T-helper 2 cell treated with Interferon-gamma antibody and Interleukin-4, amounts not matched to agents 5 μg/mL and 100 μg/mL, for 36 hours (primary cell): Measurements from ENCODE around the gene SMG5.

Source experiments
- DNase-seq: peaks from one replicate; pipeline ENCODE4 v3.0.0; 2021; ENCODE audit warnings: low spot score
- H3K27ac Mint-ChIP-seq: one replicate; pipeline ENCODE4 v1.8.0; 2021; ENCODE audit warnings: mild to moderate bottlenecking, mixed read lengths
- H3K27me3 Mint-ChIP-seq: one replicate; pipeline ENCODE4 v1.8.0; 2021; ENCODE audit warnings: low read depth, mixed read lengths
- H3K36me3 Mint-ChIP-seq: one replicate; pipeline ENCODE4 v1.8.0; 2021; ENCODE audit warnings: low read depth, mixed read lengths
- H3K4me1 Mint-ChIP-seq: one replicate; pipeline ENCODE4 v1.8.0; 2021; ENCODE audit warnings: low read depth, mixed read lengths
- H3K4me3 Mint-ChIP-seq: one replicate; pipeline ENCODE4 v1.8.0; 2022; ENCODE audit warnings: mild to moderate bottlenecking, moderate library complexity, mixed read lengths
- H3K9me3 Mint-ChIP-seq: one replicate; pipeline ENCODE4 v1.8.0; 2021; ENCODE audit warnings: mixed read lengths

Gene SMG5

DNA sequence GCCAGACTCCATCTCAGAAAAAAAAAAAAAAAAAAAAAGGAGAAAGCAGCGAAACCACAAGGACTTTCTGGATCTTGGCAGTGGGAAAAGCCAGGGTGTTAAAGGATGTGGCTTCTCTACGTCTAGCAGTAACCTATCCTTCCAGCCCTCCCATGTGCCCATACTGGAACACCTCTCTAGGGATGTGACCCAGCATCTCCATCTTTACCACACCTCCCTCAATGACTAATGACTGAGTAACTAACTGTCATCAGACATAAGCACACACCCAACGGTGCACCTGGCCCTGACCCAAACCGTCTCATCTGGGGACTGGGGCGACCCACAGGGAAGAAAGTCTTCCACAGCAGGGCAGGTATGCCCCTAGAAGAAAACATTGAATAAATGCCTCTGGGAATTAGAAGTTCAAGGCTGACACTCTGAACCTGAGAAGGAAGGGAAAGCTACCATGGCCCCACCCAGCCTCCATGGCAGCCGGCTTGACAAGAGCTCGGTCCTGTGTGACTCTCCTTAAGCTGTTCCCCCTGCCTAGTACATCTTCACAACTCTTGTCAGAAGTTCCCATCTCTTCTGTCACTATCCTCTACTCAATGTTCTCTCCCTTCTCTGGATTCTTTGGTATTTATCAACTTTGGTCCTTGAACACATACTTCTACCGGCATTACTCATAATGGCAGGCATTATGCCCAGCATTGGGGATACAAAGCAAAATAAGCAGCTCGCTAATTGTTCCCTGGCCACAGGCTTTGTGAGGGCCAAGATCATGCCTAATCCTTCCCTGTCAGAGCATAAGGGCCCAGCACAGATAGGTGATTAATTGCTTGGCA lies 20.0 kb downstream of the SMG5 start:
- Mint-ChIP-seq H3K27ac (peak overlapping the region; percentile 60), H3K4me3 (no peak overlapping the region), H3K36me3 (peaks cover 75% of the 10 kb centered on the region), H3K27me3 (no peaks in the 10 kb centered on the region), H3K9me3 (no peaks in the 10 kb centered on the region), H3K4me1 (peaks cover 4% of the 10 kb centered on the region)
- no peak for DNase-seq

DNA sequence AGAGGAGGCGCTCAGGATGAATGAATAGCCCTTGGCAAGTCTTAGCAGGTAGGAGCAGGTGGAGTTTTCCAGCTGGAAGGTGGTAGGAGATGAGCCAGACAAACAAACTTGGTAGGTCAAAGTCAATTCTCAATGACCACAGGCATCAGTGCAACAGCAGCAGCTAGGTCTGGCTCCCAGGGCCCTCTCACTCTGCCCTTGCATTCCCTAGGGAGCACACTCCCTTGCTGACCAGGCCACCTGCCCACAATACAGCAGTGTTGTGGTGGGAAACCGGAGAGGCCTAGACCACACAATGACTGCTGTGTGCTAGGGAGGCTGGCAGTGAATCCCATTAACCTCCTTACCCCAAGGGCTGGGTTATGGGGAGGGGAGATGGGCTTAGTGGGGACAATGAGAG lies 21.7 kb downstream of the SMG5 start:
- no peak overlapping the region for H3K27ac Mint-ChIP-seq
- H3K4me3 Mint-ChIP-seq: no peak overlapping the region
- H3K27me3 Mint-ChIP-seq: no peaks in the 10 kb centered on the region
- peaks cover 72% of the 10 kb centered on the region for H3K36me3 Mint-ChIP-seq
- H3K9me3 Mint-ChIP-seq: no peaks in the 10 kb centered on the region
- DNase-seq: no peak
- H3K4me1 Mint-ChIP-seq: peaks cover 11% of the 10 kb centered on the region

DNA sequence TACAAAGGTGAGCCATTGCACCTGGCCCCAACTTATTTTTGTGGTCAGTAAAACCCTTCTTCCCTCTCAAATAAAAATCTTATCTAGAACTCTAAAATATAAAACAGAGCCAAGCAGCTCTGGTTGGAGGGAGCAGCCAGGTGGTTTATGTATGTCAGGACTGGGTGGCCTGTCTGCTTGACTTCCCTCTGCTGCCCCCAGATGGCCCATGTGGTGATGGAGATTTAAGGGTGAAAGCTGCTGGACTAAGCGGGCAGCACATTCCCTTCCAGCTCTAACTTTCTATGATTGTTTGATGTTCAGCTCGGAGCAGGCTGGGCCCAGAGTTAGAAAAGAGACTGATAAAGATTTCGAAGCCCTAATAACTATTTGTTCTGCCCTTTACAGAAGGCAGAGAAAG lies 22.8 kb downstream of the SMG5 start:
- no peak overlapping the region for H3K27ac Mint-ChIP-seq
- H3K4me3 Mint-ChIP-seq: no peak overlapping the region
- H3K27me3 Mint-ChIP-seq: no peaks in the 10 kb centered on the region
- H3K9me3 Mint-ChIP-seq: no peaks in the 10 kb centered on the region
- peaks cover 67% of the 10 kb centered on the region for H3K36me3 Mint-ChIP-seq
- no peak for DNase-seq
- peaks cover 11% of the 10 kb centered on the region for H3K4me1 Mint-ChIP-seq

DNA sequence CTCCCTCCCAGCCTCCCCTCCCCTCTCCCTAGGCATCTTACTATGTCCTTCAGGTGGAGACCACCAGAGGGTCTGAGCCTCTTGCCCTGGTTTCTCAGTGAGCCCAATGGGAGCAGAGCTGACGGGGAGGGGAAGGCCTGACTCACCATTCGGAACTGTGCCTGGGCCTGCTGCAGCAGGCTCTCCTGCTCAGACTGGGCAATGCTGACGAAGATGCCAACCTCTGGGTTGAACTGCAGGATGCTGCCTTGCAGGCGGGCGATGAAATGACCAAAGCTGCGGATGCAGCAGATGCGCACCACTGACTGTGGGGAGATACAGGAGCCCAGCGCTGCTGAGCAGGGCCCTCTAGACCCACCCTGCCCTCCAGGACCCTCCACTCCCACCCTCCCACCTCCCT lies 23.8 kb downstream of the SMG5 start:
- no peaks in the 10 kb centered on the region for H3K27me3 Mint-ChIP-seq
- H3K4me3 Mint-ChIP-seq: no peak overlapping the region
- peaks cover 66% of the 10 kb centered on the region for H3K36me3 Mint-ChIP-seq
- H3K9me3 Mint-ChIP-seq: no peaks in the 10 kb centered on the region
- H3K4me1 Mint-ChIP-seq: peaks cover 12% of the 10 kb centered on the region
- no peak overlapping the region for H3K27ac Mint-ChIP-seq
- no peak for DNase-seq

DNA sequence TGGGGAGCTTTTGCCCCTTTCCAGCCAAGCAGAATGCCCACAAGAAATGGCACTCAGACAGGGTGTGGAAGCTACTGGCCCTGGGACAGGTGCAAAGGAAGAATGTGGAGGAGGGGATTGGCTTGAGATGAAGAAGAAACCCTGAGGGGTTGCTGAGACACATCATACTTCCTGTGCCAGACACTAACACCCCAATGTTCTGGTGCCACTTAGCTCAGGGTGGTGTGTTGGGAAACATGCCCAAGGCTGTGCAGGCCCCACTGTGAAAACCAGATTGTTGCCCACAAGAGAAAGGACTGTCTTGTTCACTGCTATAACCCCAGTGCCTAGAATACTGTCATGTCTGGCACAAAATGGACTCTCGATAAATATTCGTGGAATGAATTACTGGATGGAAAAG lies 24.9 kb downstream of the SMG5 start:
- DNase-seq: no peak
- Mint-ChIP-seq H3K9me3 (no peaks in the 10 kb centered on the region), H3K27ac (peak overlapping the region; percentile 55), H3K4me1 (peaks cover 12% of the 10 kb centered on the region), H3K36me3 (peaks cover 65% of the 10 kb centered on the region), H3K4me3 (no peak overlapping the region), H3K27me3 (no peaks in the 10 kb centered on the region)

DNA sequence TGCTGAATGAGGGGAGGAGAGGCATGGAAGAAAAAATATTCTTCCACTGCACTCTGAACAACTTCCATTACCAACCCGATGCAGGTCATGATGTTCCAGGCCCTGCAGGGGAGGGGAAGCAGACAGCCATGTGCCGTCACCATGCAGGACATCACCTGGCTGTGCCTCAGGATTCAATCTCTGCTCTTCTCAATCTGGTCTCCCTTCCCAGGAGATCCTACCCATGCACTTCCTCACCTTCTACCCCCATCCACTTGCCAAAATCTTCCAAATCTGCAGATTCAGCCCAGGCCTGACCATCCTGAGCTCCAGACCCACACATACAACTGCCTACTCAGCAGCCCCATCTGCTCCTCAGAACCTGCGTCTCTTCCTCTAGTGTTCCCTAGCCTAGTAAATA lies 29.0 kb downstream of the SMG5 start:
- DNase-seq: no peak
- H3K27ac Mint-ChIP-seq: peak overlapping the region; percentile 49
- no peaks in the 10 kb centered on the region for H3K27me3 Mint-ChIP-seq
- no peaks in the 10 kb centered on the region for H3K9me3 Mint-ChIP-seq
- H3K4me3 Mint-ChIP-seq: no peak overlapping the region
- H3K36me3 Mint-ChIP-seq: peaks cover 62% of the 10 kb centered on the region
- peaks cover 30% of the 10 kb centered on the region for H3K4me1 Mint-ChIP-seq

DNA sequence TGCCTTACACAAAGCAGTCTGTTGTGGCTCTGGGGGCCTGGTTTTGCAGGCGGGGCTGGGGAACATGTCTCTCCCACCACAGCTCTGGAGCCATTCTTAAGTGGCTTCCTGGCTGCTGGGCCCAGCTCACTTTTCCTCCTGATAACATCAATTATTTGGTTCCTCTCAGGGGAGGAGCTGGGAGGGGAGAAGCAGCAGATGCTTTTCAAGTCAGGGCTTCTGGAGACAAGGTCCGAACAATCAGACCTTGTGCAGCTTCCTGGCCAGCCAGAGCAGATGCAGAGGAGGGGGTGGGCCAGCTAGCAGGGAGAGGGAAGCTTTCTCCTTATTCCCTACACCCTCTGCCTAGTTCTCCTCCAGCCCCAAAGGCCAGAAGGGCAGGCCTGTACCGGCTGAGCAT lies 31.1 kb downstream of the SMG5 start:
- no peak for DNase-seq
- peak overlapping the region; percentile 63 for H3K27ac Mint-ChIP-seq
- H3K36me3 Mint-ChIP-seq: peaks cover 46% of the 10 kb centered on the region
- no peaks in the 10 kb centered on the region for H3K27me3 Mint-ChIP-seq
- peaks cover 21% of the 10 kb centered on the region for H3K4me1 Mint-ChIP-seq
- no peaks in the 10 kb centered on the region for H3K9me3 Mint-ChIP-seq
- H3K4me3 Mint-ChIP-seq: peak overlapping the region; percentile 36

DNA sequence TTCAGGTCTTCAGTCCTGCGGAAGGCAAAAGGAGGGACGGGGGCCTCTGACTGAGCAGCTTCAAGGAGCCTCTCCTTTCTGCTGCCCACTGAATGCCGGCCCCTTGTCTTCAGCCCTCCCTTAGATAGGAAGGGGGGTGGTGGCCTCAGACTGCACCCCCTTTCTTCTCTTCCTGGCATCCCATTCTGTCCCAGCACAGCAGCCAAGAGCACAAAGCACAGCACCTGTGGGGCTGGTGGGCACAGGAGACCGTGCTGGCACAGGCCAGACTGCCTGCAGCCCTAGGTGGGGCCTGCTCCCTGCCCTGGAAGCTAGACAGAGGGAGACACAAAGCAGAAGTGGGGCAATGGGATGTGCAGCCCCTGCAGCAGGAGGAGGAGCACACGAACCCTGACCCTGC lies 33.0 kb downstream of the SMG5 start:
- no peak overlapping the region for H3K27ac Mint-ChIP-seq

DNA sequence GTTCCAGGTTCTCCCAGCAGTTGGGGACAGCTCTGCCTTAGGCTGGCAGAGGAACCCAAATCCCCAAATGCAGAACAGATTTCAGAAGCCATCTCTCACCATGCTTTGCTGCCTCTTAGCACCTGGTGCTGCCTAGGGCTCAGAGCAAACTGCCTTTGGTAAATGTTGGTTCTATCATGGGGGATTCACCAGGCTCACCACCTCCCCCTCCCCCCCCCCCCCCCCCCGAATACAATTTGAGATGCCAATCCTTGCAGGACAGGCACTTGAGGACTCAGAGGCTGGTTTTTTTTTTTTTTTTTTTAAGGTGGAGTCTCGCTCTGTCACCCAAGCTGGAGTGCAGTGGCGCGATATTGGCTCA lies 34.3 kb downstream of the SMG5 start:
- no peaks in the 10 kb centered on the region for H3K9me3 Mint-ChIP-seq
- H3K4me3 Mint-ChIP-seq: no peak overlapping the region
- peaks cover 34% of the 10 kb centered on the region for H3K4me1 Mint-ChIP-seq
- DNase-seq: no peak
- peaks cover 30% of the 10 kb centered on the region for H3K36me3 Mint-ChIP-seq
- H3K27ac Mint-ChIP-seq: no peak overlapping the region
- no peaks in the 10 kb centered on the region for H3K27me3 Mint-ChIP-seq

More for the DNA sequence above, 33.0 kb downstream of the SMG5 start:
- H3K4me1 Mint-ChIP-seq: peaks cover 32% of the 10 kb centered on the region
- H3K36me3 Mint-ChIP-seq: peaks cover 40% of the 10 kb centered on the region
- no peak for DNase-seq
- no peak overlapping the region for H3K4me3 Mint-ChIP-seq
- H3K27me3 Mint-ChIP-seq: no peaks in the 10 kb centered on the region
- H3K9me3 Mint-ChIP-seq: no peaks in the 10 kb centered on the region

DNA sequence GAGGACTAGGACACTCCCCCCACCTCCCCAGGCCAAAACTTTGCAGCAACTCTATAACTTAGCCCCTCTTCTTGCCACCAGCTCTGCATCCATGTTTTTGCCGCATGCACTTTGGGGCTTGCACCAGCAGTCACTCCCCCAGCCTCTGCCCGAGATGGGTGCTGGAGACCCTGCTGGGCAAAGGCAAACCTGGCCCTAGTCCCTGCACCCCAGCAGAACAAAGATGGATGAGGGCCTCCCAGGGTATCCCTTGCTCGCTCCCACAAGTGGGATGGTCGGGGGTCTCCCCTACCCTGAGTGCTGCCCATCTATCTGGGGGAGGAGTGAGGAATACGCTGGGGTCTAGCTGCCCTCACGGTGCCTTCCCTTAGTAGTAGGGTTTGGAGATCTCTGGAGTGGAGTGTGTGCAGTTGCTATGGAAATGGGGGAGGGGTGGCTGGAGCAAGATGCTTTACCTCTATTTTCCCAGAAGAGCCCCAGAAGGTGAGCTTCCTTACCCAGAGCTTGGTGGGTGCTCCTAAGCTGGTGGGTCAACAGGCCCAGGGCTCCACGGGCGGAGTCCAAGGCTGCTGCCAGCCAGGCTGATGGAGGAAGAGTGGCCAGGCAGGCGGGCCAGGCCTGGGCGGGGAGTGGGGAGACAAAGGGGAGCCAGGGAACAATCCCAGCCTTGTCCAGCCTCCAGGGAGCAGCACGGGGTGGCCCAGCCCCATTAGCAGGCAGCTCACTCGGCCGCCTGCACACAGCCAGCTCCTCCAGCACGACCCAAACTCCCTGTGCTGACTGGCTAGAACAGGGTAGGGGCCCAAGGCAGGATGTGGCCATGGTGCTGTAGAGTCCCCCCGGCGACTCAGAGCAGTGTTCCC lies 34.9 kb downstream of the SMG5 start, which contains the start of gene PAQR6:
Gene PAQR6 (minus strand): TSS at position 597 of the 863 bp plus-strand sequence. CDS start 1,325 bp downstream, outside the sequence.
- H3K4me3 Mint-ChIP-seq: no peak within 1 kb of the TSS
- peaks cover 25% of the 10 kb centered on the region for H3K36me3 Mint-ChIP-seq
- no peak for DNase-seq
- H3K9me3 Mint-ChIP-seq: no peaks in the 10 kb centered on the region
- H3K27me3 Mint-ChIP-seq: no peaks in the 10 kb centered on the region
- H3K27ac Mint-ChIP-seq: peak within 1 kb of the TSS; percentile 4
- H3K4me1 Mint-ChIP-seq: peaks cover 32% of the 10 kb centered on the region

DNA sequence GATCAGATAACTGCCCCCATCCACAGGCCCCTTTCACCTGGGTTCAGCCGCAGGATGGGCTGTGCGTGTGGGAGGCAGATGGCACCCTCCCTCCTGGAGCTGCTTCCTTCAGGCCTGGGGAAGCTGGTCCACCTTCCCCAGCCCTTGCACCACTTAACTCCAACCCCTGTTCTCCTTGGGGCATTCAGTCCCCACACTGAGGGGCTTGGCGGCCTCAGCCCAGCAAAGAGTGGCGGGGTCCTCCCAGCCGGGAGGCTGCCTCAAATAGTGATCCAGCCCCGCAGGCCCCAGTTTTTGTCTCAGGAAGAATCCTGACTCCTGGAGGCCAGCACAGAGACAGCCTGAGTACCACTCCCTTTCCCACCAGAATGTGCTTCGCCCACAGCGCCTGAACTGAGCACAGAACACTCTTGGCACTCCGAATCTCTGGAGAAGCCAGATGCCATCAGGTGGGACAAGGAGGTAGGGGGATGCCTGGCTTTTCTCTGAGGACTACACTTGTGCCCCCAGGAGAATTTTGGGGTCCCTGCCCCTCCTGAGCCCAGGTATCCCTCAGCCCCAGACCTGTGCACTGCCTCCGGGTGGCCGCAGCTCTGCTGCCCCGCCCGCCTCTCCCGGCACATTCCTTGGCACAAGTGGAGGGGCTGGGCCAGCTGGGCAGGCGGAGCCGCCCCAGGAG lies 35.7 kb downstream of the SMG5 start:
- H3K4me3 Mint-ChIP-seq: no peak overlapping the region
- no peak overlapping the region for H3K27ac Mint-ChIP-seq
- no peak for DNase-seq
- peaks cover 25% of the 10 kb centered on the region for H3K4me1 Mint-ChIP-seq
- no peaks in the 10 kb centered on the region for H3K9me3 Mint-ChIP-seq
- H3K27me3 Mint-ChIP-seq: no peaks in the 10 kb centered on the region
- H3K36me3 Mint-ChIP-seq: peaks cover 17% of the 10 kb centered on the region

DNA sequence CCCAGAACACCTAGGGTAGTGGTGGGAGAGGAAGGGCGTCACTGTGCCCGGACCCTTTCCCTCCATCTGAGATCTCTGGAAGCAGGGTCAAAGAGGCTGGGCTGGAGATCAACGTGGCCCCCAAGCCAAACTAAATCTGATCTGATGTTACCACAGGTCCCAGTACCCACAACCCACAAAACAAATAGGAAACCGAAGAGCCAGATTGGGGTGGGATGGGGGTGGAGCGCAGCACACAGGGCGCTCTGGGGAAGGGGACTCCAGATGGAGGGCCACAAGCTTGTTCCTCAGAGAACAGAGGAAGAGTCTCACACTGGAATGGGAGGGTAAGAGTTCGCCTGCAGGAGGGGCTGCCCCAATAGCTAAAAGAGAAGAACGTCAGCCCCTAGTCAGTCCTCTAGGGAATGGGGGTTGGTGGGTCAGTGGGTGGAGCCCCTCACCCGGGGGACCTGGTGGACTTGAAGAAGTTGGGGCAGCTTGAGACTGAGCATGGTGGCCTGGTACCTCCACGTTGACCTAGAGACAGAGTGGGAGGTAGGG lies 36.3 kb downstream of the SMG5 start:
- H3K4me3 Mint-ChIP-seq: peak overlapping the region; percentile 1
- DNase-seq: no peak
- H3K4me1 Mint-ChIP-seq: peaks cover 19% of the 10 kb centered on the region
- H3K27ac Mint-ChIP-seq: no peak overlapping the region
- peaks cover 12% of the 10 kb centered on the region for H3K36me3 Mint-ChIP-seq
- H3K9me3 Mint-ChIP-seq: no peaks in the 10 kb centered on the region
- no peaks in the 10 kb centered on the region for H3K27me3 Mint-ChIP-seq

DNA sequence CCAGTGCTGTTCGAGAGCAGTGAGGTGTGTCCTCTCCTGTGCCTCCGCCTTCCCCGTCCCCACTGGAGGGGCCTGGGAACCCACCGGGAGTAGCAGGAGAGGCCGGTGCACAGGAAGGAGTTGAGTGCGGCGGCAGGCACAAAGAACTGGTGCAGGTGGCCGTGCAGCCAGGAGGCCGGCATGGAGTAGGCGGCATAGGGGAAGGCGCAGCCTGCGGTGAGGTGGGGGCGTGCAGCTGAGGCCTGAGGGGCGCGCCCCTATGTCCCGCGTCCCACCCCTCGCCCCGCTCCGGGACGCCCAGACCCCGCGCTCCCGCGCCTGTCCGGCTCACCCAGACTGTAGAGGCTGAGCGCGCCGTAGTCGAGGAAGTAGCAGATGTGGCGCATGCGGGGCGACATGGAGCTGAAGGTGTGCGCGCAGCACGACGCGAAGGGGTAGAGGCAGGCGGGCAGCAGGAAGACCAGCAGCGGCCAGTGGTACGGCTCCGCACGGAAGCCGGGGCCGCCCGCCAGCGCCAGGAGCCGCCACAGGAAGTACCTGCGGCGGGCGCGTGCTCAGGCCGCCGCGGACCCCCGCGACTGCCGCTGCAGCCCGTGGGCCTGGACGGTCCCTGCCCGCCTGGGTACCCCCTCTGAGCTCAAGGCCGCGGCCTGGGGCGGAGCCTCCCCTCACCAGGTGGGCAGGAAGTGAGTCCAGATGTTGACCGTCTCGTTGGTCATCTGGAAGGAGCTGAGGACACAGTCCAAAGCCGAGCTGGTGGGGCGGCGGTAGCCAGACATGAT lies 37.0 kb downstream of the SMG5 start:
- H3K4me1 Mint-ChIP-seq: peaks cover 17% of the 10 kb centered on the region
- no peaks in the 10 kb centered on the region for H3K9me3 Mint-ChIP-seq
- peak overlapping the region; percentile 87 for H3K4me3 Mint-ChIP-seq
- H3K36me3 Mint-ChIP-seq: peaks cover 8% of the 10 kb centered on the region
- no peaks in the 10 kb centered on the region for H3K27me3 Mint-ChIP-seq
- H3K27ac Mint-ChIP-seq: peak overlapping the region; percentile 88
- no peak for DNase-seq
